ENCODE results near the gene ZSCAN1.

ZSCAN1 gene

DNA sequence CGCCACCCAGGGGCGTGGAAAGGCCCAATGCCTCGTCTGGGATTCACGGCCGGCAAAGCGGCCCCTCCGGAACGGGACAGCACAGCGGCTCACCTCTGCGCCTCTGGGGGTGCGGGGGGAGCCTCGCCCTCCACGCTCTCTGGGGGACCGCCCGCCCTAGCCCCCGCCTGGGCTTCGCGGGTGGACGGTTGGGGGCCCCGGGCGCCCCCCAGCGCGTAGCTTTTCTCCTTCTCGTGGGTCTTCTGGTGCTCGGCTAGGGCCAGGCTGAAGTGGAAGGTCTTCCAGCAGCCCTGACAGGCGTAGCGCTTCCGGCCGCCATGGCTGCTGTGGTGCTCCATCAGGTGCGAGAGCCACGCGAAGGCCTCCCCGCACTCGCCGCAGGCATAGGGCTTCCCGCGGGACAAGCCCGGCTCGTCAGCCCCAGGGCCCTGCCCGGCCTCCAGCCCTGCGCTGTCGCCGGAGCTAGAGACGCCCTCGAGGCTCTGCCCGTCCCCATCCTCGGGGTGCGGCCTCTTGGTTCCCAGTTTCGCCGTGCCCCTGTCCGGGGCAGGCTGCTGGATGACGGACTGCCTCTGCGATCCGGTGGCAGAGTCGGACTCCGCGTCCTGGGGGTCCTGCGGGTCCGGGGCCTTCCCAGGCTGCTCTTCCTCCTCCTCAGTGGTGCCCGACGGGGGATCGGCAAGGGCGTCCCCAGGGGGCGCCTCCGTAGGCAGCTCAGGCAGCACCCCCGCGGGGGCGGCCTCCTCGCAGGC is 50.9 kb downstream of the ZSCAN1 start:
- DNase-seq (ENCODE audit: low read depth): no peak

- DNase-seq (ENCODE audit: low read depth): no peak
Measured at GRCh38 chr19:58085348-58085875, 51.6 kb downstream of the ZSCAN1 start.

DNA sequence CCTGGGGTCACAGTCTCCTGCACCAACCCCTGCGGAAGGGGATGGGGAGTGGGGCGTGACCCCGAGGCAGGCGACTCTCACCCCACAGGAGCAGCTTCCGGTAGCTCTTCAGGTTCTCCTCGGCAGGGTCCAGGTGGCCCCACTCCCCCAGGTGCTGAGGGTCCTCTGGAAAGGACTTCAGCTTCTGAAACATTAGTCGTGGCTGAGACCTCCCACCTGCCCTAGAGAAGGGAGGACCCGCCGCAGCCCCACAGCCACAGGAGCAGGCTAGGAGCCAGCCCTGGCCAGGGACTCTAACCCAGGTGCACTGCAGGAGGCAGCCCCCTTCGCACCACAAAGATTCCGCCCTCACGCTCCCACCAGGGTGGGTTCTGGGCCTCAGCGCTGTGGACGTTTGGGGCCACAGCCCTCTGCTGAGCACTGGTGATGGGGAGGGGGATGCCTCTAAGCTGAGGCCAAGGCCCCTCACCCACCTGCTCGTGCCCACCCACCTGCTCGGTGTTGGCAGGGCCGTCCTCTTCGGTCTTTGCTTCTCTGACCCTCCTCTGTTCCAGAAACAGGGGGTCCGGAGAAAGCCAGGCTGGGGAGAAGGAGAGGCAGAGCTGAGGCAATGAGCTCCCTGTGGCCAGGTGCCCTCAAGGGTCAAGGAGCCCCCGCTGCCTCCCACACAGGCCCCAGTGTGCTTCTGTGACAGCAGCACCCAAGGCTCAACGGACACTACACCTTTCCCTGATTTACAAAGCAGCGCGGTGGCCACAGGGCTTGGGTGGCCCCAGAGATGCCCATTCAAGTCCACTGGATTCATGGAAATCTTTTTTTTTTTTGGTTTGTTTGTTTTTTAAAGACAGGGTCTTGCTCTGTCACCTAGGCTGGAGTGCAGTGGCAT is 53.2 kb downstream of the ZSCAN1 start:
- no peak for DNase-seq (ENCODE audit: low read depth)

- DNase-seq (ENCODE audit: low read depth): no peak
Measured at GRCh38 chr19:58088521-58089052, 54.8 kb downstream of the ZSCAN1 start.

DNA sequence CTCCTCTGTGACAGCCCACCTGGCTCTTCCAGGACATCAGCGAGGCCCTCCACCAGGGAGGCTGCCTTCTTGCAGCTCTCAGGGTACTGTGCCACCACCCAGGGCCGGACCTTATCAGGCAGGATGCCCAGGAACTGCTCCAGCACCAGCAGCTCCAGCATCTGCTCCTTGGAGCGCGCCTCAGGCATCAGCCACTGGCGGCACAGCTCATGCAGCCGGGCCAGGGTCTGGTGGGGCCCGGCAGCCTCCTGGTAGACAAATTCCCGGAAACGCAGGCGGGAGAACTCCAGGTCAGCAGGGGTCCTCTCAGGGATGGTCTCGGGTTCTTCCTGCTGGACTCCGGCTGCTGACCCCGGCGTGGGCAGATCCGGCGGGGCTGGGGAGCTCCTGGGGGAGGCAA is 56.0 kb downstream of the ZSCAN1 start:
- no peak for DNase-seq (ENCODE audit: low read depth)

DNA sequence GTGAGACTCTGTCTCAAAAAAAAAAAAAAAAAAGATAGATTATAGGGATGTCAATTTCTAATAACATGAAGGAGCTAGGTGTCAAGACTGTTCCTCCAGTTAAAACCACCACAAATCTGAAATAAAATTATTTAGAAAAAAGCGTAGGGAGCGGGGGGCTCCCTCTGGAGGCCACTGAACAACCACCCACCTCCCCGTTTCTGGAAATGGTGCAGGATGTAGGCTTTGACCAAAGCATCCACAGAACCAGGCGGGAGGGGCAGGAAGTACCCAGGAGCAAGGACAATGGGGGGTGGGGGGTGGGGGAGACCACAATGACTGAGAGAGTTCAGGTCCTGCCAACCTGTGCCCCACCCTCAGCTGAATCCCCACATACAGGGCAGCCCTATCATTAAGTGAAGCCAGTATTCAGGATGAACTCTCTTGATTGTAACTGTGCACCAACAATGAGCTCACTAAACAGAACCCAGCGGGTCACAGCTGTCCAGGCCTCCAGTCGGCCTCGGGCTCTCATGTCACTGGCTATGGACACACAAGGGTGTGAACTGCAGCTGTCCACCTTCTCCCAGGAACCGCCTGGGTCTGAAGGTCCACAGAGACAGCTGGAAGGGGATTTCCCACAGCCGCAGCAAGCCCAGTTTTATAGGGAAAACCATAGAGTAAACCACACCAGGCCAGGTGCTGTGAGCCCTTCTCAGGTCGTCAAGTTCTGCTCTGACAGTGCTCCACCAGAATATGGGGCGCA is 57.6 kb downstream of the ZSCAN1 start:
- DNase-seq (ENCODE audit: low read depth): no peak

DNA sequence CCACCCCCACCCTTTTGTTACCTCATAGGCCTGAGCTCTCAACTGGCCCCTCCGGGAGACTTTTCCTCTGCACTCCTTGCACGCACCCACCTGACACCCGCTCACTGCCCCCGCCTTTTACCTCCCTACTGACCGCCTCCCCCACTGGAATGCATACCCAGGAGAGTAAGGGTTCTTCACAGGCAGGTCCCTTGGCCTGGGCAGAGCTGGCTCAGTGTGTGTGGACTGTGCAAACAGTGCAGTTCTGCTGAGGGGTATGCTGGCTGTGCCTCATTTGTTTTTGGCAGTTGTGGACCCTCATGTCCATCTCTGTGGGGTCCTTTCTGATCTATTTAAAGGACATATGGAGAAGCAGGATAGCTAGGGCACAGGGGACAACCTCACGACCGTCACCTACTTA is 59.2 kb downstream of the ZSCAN1 start:
- DNase-seq (ENCODE audit: low read depth): no peak

- no peak for DNase-seq (ENCODE audit: low read depth)
Measured at GRCh38 chr19:58095328-58095727, 61.5 kb downstream of the ZSCAN1 start.

DNA sequence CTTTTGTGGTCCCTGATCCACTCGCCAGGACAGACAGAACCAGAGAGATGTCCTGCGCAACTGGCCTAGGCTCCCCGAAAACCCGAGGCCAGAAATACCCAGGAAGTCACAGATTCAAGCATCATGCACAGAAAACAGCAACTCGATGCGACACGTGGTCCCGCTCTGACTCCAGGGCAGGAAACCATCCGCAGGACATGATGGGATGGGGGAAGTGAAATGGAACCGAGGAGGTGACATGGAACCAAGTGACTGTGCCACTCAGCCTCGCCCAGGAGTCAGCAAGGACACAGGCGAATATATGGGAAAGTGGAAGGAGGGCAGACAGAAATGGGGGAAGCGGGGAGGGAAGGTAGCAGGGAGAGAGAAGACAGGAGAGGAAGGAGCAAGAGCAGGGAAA is 63.1 kb downstream of the ZSCAN1 start:
- no peak for DNase-seq (ENCODE audit: low read depth)

DNA sequence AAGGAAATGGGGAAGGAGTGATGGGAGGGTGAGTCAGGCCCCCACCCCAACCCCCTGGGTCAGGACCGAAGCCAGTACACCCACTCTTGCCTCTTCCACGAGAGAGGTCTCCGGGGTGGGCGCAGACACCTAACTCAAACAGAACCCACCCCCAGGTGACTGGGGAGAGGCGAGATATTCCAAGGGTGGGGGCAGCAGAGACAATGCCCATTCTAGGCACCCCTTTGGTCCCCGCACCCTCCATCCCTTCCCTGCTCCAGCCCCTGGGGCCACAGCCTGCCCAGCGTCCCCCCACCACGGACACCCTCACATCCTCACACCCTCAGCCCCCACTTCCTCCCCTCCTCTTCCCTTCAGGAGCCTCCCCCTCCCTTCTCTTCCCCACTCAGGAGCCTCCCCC is 63.5 kb downstream of the ZSCAN1 start:
- DNase-seq (ENCODE audit: low read depth): no peak

DNA sequence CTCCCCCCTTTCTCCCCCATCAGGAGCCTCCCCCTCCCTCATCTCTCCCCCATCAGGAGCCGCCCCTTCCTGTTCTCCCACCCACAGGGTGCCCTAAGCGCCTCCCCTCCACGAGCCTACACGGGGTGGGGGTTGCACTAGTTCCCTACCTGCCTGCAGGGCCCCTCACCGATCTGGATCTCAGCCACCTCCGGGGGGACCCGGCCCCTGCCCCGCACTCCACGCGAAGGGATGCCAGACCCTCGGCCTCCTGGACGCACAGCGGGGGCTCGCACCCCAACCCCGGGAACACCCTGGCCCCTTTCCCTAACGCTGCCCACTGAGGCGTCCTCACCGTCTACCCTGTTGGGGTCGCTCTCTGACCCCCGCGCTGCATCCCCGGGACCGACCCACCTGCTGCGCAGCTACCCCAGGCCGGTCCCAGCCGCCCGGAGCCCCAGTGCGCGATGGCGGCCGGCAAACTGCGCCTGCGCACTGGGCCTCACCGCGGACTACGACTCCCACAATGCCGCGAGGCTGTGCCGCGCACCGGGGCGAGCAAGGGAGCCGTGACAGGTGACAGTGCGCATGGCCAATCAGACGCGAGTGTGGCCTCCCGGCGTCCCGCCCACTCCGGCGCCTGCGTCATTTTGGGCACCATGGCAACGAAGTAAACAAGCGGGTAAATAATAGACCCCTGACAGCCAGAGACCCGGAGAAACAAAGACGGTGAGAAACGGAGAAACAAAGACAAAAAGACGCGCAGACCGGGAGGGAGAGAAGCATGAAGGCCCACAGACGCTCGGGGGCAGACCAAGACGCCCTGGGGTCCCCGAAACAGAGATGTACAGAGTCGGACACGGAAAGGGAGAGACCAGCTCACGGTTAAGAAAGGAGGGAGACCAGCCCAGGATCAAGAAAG is 64.2 kb downstream of the ZSCAN1 start, which contains the start of gene ZSCAN18:
Gene ZSCAN18 (minus strand): TSS at position 451 of the 901 bp plus-strand sequence. CDS start 7,964 bp downstream, outside the sequence.
- peak; percentile 88 for DNase-seq (ENCODE audit: low read depth)

DNA sequence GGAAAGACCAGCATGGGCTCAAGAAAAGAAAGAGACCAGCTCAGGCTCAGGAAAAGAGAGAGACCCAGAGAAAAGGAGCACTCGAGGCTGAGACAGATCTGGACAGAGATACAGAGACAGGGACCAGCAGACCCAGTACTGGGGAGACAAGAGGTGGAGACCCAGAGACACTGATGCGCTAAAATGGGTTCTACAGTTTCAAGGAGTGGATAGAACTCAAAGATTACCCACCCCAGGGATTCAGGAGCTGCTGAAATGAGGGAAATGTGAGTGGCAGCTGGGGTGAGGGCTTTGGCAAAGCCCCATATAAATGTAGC is 64.8 kb downstream of the ZSCAN1 start:
- DNase-seq (ENCODE audit: low read depth): no peak
